Smooth muscle cell (in vitro differentiated cells): ENCODE measurements around the gene EYA4. TPM values are rescaled to one million over a fixed set of nuclear protein-coding genes. Genes with fewer than 3 reads are reported as not detected.

Experiments
- DNase-seq: peaks from one replicate; lab custom pipeline; 2025; ENCODE audit not compliant: unreplicated experiment; lab: John Stamatoyannopoulos, UW
- H2AFZ ChIP-seq: fragments of 200-600 bp; sonication (generic); 2 replicates; pipeline ENCODE4 v1.6.0; 2016; ENCODE audit warnings: antibody characterized with exemption, low read depth, mild to moderate bottlenecking
- H3F3A ChIP-seq: fragments of 200-600 bp; sonication (generic); 2 replicates; pipeline ENCODE4 v1.6.0; 2017; ENCODE audit warnings: antibody characterized with exemption, low read depth
- H3K27ac ChIP-seq: fragments of 200-600 bp; sonication (generic); 2 replicates; pipeline ENCODE4 v1.5.1; 2016; ENCODE audit warnings: low read depth, mild to moderate bottlenecking
- H3K27me3 ChIP-seq: fragments of 200-600 bp; sonication (generic); 2 replicates; pipeline ENCODE4 v1.6.1; 2016; ENCODE audit warnings: low read depth, mild to moderate bottlenecking
- H3K36me3 ChIP-seq: fragments of 200-600 bp; sonication (generic); 2 replicates; pipeline ENCODE4 v1.5.1; 2016; ENCODE audit warnings: low read depth
- H3K4me1 ChIP-seq: fragments of 200-600 bp; sonication (generic); 2 replicates; pipeline ENCODE4 v1.5.1; 2016; ENCODE audit warnings: low read depth
- H3K4me2 ChIP-seq: fragments of 200-600 bp; sonication (generic); 2 replicates; pipeline ENCODE4 v1.6.0; 2016; ENCODE audit warnings: mild to moderate bottlenecking
- H3K4me3 ChIP-seq: fragments of 200-600 bp; sonication (generic); 2 replicates; pipeline ENCODE4 v1.5.1; 2016; ENCODE audit warnings: mild to moderate bottlenecking
- H3K79me2 ChIP-seq: fragments of 200-600 bp; sonication (generic); 2 replicates; pipeline ENCODE4 v1.6.0; 2016; ENCODE audit warnings: low read depth, mild to moderate bottlenecking
- H3K9ac ChIP-seq: fragments of 200-600 bp; sonication (generic); 2 replicates; pipeline ENCODE4 v1.6.0; 2016; ENCODE audit warnings: low read depth
- H3K9me3 ChIP-seq: fragments of 200-600 bp; sonication (generic); replicated peaks from 2 replicates; pipeline ENCODE4 v1.5.1; 2016; ENCODE audit warnings: low read depth
- H4K20me1 ChIP-seq: fragments of 200-600 bp; sonication (generic); 2 replicates; pipeline ENCODE4 v1.6.0; 2016; ENCODE audit warnings: low read depth
- CTCF ChIP-seq: fragments of 200-600 bp; sonication (generic); IDR thresholded peaks from 2 replicates; pipeline ENCODE4 v1.5.1; 2017; ENCODE audit warnings: borderline replicate concordance, mild to moderate bottlenecking, antibody characterized with exemption; ENCODE audit not compliant: insufficient read depth, poor library complexity, severe bottlenecking
- WGBS: methylation state at CpG from one replicate; pipeline ENCODE4 v1.1.7; 2016; ENCODE audit warnings: low lambda C conversion rate; 5-methylcytosine and 5-hydroxymethylcytosine counted together
- polyA plus RNA-seq: library from polyadenylated mRNA; unstranded; fragments of >200 nt; fragmentation: Nextera tagmentation; extraction: Ambion mirVana; gene quantifications from 2 replicates; pipeline ENCODE4 v1.2.1, GENCODE V29; 2016
- total RNA-seq: library from RNA; depleted of rRNA; stranded (reverse); fragments of >200 nt; gene quantifications from 2 replicates; pipeline ENCODE4 v1.2.3, GENCODE V29; 2014

The EYA4 gene
- total and polyA plus RNA-seq, 2 experiments from 2014 or later: 1.3 TPM; not detected in 1

GRCh38 chr6:133266186-133266585 lies 25.0 kb downstream of the EYA4 start:
- no peaks in the 10 kb centered on the region for H4K20me1 ChIP-seq
- H3K4me2 ChIP-seq: no peak overlapping the region
- H3K79me2 ChIP-seq: no peaks in the 10 kb centered on the region
- no peaks in the 10 kb centered on the region for H3K4me1 ChIP-seq
- TF ChIP-seq CTCF: no peak
- no peak overlapping the region for H3K27ac ChIP-seq
- no peak overlapping the region for H3K4me3 ChIP-seq
- no peak for DNase-seq
- H3K9me3 ChIP-seq: no peaks in the 10 kb centered on the region
- no peak overlapping the region for H2AFZ ChIP-seq
- peaks cover 39% of the 10 kb centered on the region for H3K27me3 ChIP-seq
- no peaks in the 10 kb centered on the region for H3K36me3 ChIP-seq
- WGBS: 75% methylated on average over 2 of the region's 2 CpGs
- H3K9ac ChIP-seq: no peak overlapping the region
- no peaks in the 10 kb centered on the region for H3F3A ChIP-seq

GRCh38 chr6:133268621-133269020 lies 27.5 kb downstream of the EYA4 start:
- H3K4me1 ChIP-seq: no peaks in the 10 kb centered on the region
- H3K79me2 ChIP-seq: no peaks in the 10 kb centered on the region
- H3K4me3 ChIP-seq: no peak overlapping the region
- H3F3A ChIP-seq: no peaks in the 10 kb centered on the region
- DNase-seq: no peak
- H3K27ac ChIP-seq: no peak overlapping the region
- TF ChIP-seq CTCF: no peak
- no peak overlapping the region for H2AFZ ChIP-seq
- WGBS: 88% methylated on average over 5 of the region's 5 CpGs
- no peaks in the 10 kb centered on the region for H3K9me3 ChIP-seq
- H3K27me3 ChIP-seq: peaks cover 22% of the 10 kb centered on the region
- no peaks in the 10 kb centered on the region for H3K36me3 ChIP-seq
- H3K4me2 ChIP-seq: no peak overlapping the region
- no peaks in the 10 kb centered on the region for H4K20me1 ChIP-seq
- no peak overlapping the region for H3K9ac ChIP-seq

GRCh38 chr6:133274813-133275212 lies 33.7 kb downstream of the EYA4 start:
- H3K9ac ChIP-seq: no peak overlapping the region
- H3K27me3 ChIP-seq: peaks cover 12% of the 10 kb centered on the region
- no peaks in the 10 kb centered on the region for H3K4me1 ChIP-seq
- no peaks in the 10 kb centered on the region for H3K9me3 ChIP-seq
- no peaks in the 10 kb centered on the region for H3K79me2 ChIP-seq
- no peak overlapping the region for H3K27ac ChIP-seq
- no peaks in the 10 kb centered on the region for H3K36me3 ChIP-seq
- no peak for TF ChIP-seq CTCF
- H3K4me2 ChIP-seq: no peak overlapping the region
- no peak for DNase-seq
- no peak overlapping the region for H2AFZ ChIP-seq
- no peaks in the 10 kb centered on the region for H4K20me1 ChIP-seq
- no peak overlapping the region for H3K4me3 ChIP-seq
- 91% methylated on average over 4 of the region's 4 CpGs for WGBS
- no peaks in the 10 kb centered on the region for H3F3A ChIP-seq

- H3K4me1 ChIP-seq: no peaks in the 10 kb centered on the region
- H3K27ac ChIP-seq: no peak overlapping the region
- no peaks in the 10 kb centered on the region for H4K20me1 ChIP-seq
- H3F3A ChIP-seq: no peaks in the 10 kb centered on the region
- no peak for TF ChIP-seq CTCF
- no peaks in the 10 kb centered on the region for H3K36me3 ChIP-seq
- no peaks in the 10 kb centered on the region for H3K79me2 ChIP-seq
- H3K4me2 ChIP-seq: no peak overlapping the region
- H3K27me3 ChIP-seq: peaks cover 12% of the 10 kb centered on the region
- no peak overlapping the region for H3K4me3 ChIP-seq
- no peak overlapping the region for H3K9ac ChIP-seq
- no peak for DNase-seq
- WGBS: 68% methylated on average over 6 of the region's 6 CpGs
- no peaks in the 10 kb centered on the region for H3K9me3 ChIP-seq
- no peak overlapping the region for H2AFZ ChIP-seq
Measured at GRCh38 chr6:133275213-133275612, 34.1 kb downstream of the EYA4 start.
